HG03139 (cell line): Measurements from ENCODE around the gene ULK2.
"Not testable (repeated sequence)": the region's sequence is repeated elsewhere in the genome, so short reads cannot be mapped to it uniquely, and the experiment has no call there.

ENCODE experiments used
- ATAC-seq: cut with Tn5 transposase; IDR thresholded peaks from one replicate; pipeline ENCODE4 v1.9.1; 2021; ENCODE audit not compliant: unreplicated experiment

The ULK2 gene

DNA sequence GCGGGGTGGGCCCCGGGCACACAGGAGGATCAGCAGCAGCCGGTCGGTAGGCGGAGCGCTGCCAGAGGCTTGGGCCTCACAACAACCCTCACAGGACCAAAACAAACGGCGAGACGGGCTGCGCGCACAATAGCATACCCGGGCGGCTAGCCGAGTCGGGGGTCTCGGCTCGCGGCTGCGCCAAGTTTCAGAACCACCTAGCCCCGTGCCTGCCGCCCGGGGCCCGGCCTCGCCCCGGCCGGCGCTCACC, 732 bp downstream of the ULK2 start:
- no peak for ATAC-seq

GRCh38 chr17:19865021-19865420, 2.7 kb downstream of the ULK2 start:
- no peak for ATAC-seq

- not testable (repeated sequence) for ATAC-seq
Observed at GRCh38 chr17:19860647-19861177, 7.0 kb downstream of the ULK2 start.

DNA sequence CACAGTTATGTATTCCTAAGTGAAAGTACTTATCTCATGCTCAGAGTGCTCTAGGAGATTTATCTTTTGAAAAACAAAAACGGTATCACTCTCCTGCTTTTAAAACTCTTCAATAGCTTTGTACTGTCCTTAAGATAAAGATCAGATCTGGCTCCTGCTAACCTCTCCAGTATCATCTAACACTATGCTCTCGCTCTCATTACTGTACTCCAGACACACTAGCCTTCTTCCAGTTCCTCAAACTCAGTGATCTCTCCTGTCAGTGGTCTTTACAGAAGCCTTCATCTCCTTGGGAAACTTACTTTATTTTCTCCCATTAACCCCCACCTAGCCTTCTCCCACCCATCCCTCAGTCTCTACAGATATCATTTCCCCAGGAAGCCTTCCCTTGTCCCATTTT, 10.1 kb downstream of the ULK2 start:
- no peak for ATAC-seq

- ATAC-seq: no peak
Observed at GRCh38 chr17:19833914-19834313, 33.8 kb downstream of the ULK2 start.

GRCh38 chr17:19830061-19830460, 37.7 kb downstream of the ULK2 start:
- no peak for ATAC-seq

DNA sequence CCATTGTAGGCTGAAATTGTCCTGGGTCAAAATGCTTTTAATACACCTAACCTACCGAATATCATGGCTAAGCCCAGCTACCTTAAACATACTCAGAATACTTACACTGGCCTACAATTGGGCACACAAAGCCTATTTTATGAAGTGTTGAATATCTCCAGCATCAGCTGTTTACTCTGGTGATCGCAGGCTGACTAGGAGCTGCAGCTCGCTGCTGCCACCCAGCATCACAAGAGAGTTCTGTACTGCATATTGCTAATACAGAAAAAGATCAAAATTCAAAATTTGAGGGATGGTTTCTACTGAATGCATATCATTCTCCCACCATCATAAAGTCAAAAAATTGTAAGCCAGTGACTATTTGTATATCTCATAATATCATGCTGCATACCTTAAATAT, 55.3 kb downstream of the ULK2 start:
- no peak for ATAC-seq

GRCh38 chr17:19805006-19805405, 62.7 kb downstream of the ULK2 start:
- no peak for ATAC-seq

- ATAC-seq: no peak
Observed at GRCh38 chr17:19800571-19800970, 67.2 kb downstream of the ULK2 start.

DNA sequence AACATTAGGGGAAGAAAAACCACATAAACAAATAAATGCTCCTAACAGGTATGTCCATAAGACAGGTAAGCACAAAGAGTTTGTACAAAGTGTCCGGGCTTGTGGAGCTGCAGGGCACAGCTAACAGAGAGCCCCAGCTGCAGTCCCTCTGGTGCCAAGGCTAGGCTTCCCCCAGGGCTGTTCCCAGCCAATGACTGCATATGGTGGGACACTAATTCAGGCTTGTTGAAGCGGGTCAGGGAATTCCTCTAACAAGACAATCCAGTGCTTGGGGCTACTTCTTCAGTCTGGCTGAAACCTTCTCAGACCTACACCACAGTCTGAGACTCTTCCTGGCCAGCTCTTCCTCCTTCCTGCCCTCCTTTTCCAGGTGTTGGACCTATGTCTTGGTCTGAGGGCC, 67.9 kb downstream of the ULK2 start:
- ATAC-seq: no peak

DNA sequence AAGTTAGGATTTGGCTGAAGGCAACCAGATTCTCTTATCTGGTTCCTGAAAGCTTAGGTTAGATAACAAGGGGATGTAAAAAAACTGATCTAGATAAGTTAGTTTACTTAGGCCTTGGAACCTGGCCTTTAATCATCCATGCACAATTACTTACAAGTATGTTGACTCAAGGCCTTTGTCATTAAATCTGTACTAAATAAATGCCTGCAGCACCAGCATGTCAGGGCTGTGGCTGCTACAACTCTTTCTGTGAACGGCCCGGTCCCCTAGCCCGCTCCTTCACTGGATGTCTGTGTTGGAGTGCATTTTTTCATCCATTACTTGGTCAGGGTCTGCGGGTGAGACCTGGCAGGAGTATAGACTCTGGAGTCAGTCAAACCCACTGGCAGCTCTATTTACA, 71.3 kb downstream of the ULK2 start:
- no peak for ATAC-seq

DNA sequence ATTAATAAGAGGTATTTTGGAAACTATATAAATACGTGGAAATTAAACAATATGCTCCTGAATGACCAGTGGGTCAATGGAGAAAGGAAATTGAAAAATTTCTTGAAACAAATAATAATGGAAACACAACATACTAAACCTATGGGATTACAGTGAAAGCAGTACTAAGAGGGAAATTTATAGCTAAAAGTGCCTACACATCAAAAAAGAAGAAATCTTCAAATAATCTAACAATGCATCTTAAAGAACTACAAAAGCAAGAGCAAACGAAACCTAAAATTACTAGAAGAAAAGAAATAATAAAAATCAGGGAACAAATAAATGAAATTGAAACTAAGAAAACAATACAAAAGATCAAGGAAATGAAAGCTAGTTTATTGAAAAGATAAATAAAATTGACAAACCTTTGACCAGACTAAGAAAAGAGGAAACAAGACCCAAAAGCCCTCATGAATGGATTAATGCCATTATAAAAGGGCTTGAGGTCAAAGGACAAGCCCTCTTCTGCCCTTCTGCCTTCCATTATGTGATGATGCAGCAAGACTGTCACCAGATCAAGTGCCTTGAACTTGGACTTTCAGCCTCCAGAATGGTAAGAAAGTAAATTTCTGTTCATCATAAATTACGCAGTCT, 75.7 kb downstream of the ULK2 start:
- no peak for ATAC-seq

DNA sequence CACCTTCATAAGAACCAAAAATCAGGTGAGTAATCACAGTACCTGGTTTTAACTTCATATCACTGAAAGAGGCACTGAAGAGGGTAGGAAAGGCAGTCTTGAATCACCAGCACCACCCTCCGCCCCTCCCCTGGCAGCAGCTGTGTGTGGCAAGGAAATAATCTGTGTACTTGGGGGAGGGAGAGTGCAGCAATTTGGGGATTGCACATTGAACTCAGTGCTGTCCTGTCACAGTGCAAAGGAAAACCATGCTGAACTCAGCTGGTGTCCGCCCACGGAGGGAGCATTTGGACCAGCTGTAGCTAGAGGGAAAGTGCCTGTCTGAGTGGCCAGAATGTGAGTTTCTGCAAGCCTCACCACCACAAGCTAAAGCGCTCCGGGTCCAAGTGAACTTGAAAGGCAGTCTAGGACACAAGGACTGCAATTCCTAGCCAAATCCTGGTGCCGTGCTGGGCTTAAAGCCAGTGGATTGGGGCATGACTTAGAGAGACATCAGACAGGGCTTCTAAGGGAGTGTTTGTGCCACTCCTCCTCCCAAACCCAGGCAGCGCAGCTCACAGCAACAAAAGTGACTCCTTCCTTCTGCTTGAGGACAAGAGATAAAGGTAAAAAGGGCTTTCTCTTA, 79.9 kb downstream of the ULK2 start:
- no peak for ATAC-seq

GRCh38 chr17:19785854-19786253, 81.9 kb downstream of the ULK2 start:
- no peak for ATAC-seq

- no peak for ATAC-seq
Observed at GRCh38 chr17:19781488-19782458, 86.0 kb downstream of the ULK2 start.

DNA sequence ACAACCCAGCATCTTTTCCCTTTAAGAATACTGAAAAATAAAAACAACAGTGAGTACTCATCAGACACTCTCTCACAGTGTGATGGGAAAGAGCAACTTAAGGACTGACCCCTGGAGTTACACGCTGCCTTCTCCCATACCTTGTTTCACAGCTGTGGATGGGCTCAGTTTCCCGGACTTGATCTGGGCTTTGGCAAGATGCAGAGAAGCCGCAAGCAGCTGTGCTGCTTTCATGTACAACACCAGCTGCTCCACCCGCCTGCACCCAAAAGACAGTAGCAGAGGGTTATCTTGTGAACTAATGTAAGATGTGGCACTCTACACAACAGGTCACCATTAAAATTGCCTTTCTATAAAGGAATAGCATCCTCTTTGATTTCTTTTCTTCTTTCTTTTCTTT, 86.9 kb downstream of the ULK2 start:
- ATAC-seq: no peak

DNA sequence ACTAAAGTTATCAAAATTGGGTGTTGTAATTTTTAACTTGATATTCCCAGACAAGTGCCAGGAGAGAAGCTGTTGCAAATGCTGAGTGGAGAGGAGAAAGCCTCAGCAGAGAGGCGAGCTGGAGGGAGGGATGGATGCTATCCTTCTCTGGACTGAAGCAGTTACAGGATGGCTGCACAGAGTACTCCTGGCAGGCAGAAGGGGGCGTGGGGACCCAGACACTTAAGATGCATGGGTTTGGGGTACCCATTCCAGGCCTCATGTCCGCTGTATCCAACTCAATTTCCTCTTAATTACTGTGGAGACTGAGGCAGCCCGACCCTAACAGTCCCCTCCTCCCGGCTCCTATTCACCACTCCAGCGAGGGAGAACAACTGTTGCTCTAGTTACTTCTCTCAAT, 94.2 kb downstream of the ULK2 start:
- no peak for ATAC-seq

DNA sequence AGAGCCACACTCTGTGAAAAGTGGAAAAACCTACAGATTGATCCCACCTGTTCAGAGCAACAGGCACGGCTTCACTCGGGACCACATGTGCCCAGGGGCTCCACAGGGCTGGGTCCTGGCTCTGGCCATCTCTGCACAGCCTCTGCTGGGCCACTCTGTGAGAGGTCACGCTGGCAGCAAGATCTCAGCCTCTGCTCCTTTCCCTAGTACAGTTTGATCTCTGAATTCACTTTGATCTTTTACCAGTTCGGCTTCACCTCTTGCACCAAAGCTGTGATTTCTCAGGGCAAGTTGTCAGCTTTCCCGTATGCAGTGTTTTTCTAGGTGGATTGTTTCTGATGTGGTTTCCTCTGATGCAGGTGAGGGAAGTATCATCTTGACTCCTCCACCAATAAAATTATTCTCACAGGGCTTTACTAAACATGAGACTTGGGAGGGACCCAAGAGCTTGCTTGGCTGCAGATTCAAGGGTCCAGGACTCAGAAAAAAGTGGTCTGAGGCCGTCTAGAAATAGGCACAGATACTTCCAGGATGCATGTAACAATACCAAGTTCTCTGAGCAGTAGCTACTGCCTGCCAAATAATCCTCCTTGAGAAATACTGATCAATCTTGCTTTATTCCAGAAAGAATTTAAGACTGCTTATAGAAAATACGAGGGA, 95.6 kb downstream of the ULK2 start:
- ATAC-seq: no peak

DNA sequence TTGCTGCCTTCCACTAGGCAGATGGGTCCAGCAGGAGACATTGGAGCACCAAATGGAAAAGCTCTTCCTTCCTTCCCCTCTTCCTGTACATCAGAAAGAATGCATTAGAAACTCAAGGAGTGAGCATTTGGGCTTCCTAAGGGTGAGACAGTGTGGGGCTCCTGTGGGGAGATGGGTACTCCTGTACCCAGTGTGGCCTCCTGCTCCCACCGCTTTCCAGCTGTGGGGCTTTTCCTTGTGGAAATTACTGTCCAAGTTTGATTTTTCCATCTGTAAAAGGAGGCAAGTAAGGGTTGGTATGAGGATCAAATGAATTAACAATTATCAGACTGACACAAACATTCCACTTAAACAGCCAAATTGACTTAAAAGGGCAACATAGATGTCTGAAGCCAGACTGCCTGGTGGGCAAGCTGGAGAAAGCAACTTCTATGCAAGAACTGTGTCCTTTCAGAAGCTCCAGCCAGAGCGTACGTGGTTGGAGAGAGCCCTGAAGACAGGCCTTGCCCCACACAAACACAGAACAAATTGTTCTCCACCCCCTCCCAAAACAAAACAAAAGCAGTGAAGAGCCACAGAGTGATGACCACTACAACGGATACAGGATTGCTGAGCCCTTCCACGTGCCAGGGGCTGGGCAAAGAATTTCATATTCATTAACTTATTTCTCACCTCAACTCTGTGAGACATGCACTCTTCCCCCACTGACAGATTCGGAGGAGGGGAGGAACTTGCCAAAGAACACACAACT, 96.6 kb downstream of the ULK2 start:
- no peak for ATAC-seq

GRCh38 chr17:19769946-19770652, 97.6 kb downstream of the ULK2 start:
- no peak for ATAC-seq
